DOHH2 (cell line): ENCODE measurements around the gene C1orf141.
"Not testable (repeated sequence)": the region's sequence is repeated elsewhere in the genome, so short reads cannot be mapped to it uniquely, and the experiment has no call there.

Experiments
- H3F3A ChIP-seq: fragments of 200-600 bp; sonication (generic), shearing (Covaris generic); 2 replicates; pipeline ENCODE4 v1.6.0; 2016; ENCODE audit warnings: antibody characterized with exemption, mild to moderate bottlenecking; ENCODE audit not compliant: control insufficient read depth, insufficient read depth
- H3K27ac ChIP-seq: fragments of 200-600 bp; sonication (generic); 2 replicates; pipeline ENCODE4 v1.5.1; 2014; ENCODE audit warnings: low read depth, mild to moderate bottlenecking, low read length, moderate library complexity
- H3K27me3 ChIP-seq: fragments of 200-600 bp; sonication (generic); 2 replicates; pipeline ENCODE4 v1.6.1; 2014; ENCODE audit warnings: mild to moderate bottlenecking, low read length, mixed read lengths; ENCODE audit not compliant: control insufficient read depth
- H3K36me3 ChIP-seq: fragments of 200-600 bp; sonication (generic); 2 replicates; pipeline ENCODE4 v1.6.1; 2014; ENCODE audit warnings: mild to moderate bottlenecking, low read length, moderate library complexity, mixed read lengths; ENCODE audit not compliant: control insufficient read depth
- H3K4me1 ChIP-seq: fragments of 200-600 bp; sonication (generic); 2 replicates; pipeline ENCODE4 v1.6.1; 2014; ENCODE audit warnings: mild to moderate bottlenecking, low read length, mixed read lengths; ENCODE audit not compliant: control insufficient read depth
- H3K4me2 ChIP-seq: fragments of 200-600 bp; sonication (generic); 2 replicates; pipeline ENCODE4 v1.6.0; 2014; ENCODE audit warnings: mild to moderate bottlenecking, low read length, moderate library complexity
- H3K4me3 ChIP-seq: fragments of 200-600 bp; sonication (generic); 2 replicates; pipeline ENCODE4 v1.5.1; 2014; ENCODE audit warnings: mild to moderate bottlenecking, low read length, mixed read lengths
- H3K79me2 ChIP-seq: fragments of 200-600 bp; sonication (generic); 2 replicates; pipeline ENCODE4 v1.6.1; 2014; ENCODE audit warnings: mild to moderate bottlenecking, low read length, mixed read lengths; ENCODE audit not compliant: control insufficient read depth
- H3K9me2 ChIP-seq: fragments of 200-600 bp; sonication (generic); replicated peaks from 2 replicates; pipeline ENCODE4 v1.6.1; 2014; ENCODE audit warnings: mild to moderate bottlenecking, low read length, mixed read lengths; ENCODE audit not compliant: control insufficient read depth
- H3K9me3 ChIP-seq: fragments of 200-600 bp; sonication (generic); 2 replicates; pipeline ENCODE4 v1.6.1; 2014; ENCODE audit warnings: antibody characterized with exemption, low read length, mixed read lengths; ENCODE audit not compliant: control insufficient read depth, insufficient read depth
- H4K20me1 ChIP-seq: fragments of 200-600 bp; sonication (generic); 2 replicates; pipeline ENCODE4 v1.6.0; 2014; ENCODE audit warnings: low read depth, mild to moderate bottlenecking, antibody characterized with exemption, low read length, moderate library complexity; ENCODE audit not compliant: control insufficient read depth, insufficient read depth
- CTCF ChIP-seq: fragments of 200-600 bp; sonication (generic); IDR thresholded peaks from one replicate; pipeline ENCODE4 v1.5.1; 2014; ENCODE audit warnings: antibody characterized with exemption, mild to moderate bottlenecking, low read depth, low read length; ENCODE audit not compliant: poor library complexity, severe bottlenecking
- EZH2phosphoT487 ChIP-seq: fragments of 200-600 bp; sonication (generic); IDR thresholded peaks from 2 replicates; pipeline ENCODE4 v1.6.1; 2017; ENCODE audit warnings: borderline replicate concordance, mild to moderate bottlenecking, antibody characterized with exemption, low read length, moderate library complexity, mixed read lengths

C1orf141 gene

DNA sequence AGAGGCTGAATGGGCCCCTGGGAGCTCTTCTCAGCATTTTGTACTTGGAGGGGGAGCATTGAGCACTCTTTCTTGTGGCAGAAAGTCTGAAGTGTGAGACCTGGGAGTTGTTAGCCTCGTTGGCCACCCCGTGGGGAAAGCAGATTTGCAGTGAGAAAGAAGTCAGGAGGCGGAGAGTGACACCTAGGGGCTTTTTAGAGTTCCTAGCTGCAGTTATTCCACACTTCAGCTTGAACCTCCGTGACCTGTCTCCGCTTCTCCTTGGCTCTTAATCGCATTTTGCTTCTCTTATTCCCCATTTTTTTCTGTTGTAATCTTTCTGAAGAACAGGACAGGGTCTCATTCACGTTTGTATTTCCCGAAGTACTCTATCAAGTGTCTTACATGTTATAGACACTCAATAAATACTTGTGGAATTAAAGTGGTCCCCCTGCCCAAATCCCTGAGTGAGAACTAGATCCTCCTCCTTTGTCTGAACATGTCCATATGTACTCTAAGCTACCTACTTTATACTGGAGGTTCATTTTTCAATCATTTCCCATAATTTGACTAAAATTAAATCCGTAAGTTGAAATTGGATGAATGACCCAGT, 14.5 kb upstream of the C1orf141 start:
- Histone ChIP-seq H3K4me1 (peaks cover 26% of the 10 kb centered on the region), H3F3A (no peaks in the 10 kb centered on the region), H3K9me2 (no peaks in the 10 kb centered on the region), H3K27me3 (no peaks in the 10 kb centered on the region), H3K36me3 (no peaks in the 10 kb centered on the region), H3K9me3 (no peaks in the 10 kb centered on the region), H3K4me2 (peak overlapping the region; percentile 55), H3K27ac (peak overlapping the region; percentile 15; the same call in 1 of the 2 replicates), H4K20me1 (no peaks in the 10 kb centered on the region), H3K4me3 (peak overlapping the region; percentile 26), H3K79me2 (peaks cover 12% of the 10 kb centered on the region)
- TF ChIP-seq CTCF (peak; percentile 89), EZH2phosphoT487 (no peak)

GRCh38 chr1:67148516-67149178, 13.9 kb upstream of the C1orf141 start:
- TF ChIP-seq EZH2phosphoT487 (no peak), CTCF (no peak)
- H3F3A ChIP-seq, result no peaks in the 10 kb centered on the region
- H3K4me1 ChIP-seq, result peaks cover 26% of the 10 kb centered on the region
- H3K36me3 ChIP-seq, result no peaks in the 10 kb centered on the region
- H3K27ac ChIP-seq, result peak overlapping the region; percentile 15; the same call in 1 of the 2 replicates
- H3K4me2 ChIP-seq, result peak overlapping the region; percentile 55
- H3K9me2 ChIP-seq, result no peaks in the 10 kb centered on the region
- H4K20me1 ChIP-seq, result no peaks in the 10 kb centered on the region
- H3K79me2 ChIP-seq, result peaks cover 10% of the 10 kb centered on the region
- peak overlapping the region; percentile 26 for H3K4me3 ChIP-seq
- no peaks in the 10 kb centered on the region for H3K9me3 ChIP-seq
- no peaks in the 10 kb centered on the region for H3K27me3 ChIP-seq

GRCh38 chr1:67147973-67148372, 13.2 kb upstream of the C1orf141 start:
- H4K20me1 ChIP-seq, H3K27me3 ChIP-seq, H3K4me3 ChIP-seq, H3K9me2 ChIP-seq, H3K4me2 ChIP-seq, H3K27ac ChIP-seq, H3K79me2 ChIP-seq, H3K9me3 ChIP-seq, H3F3A ChIP-seq, H3K36me3 ChIP-seq: not testable (repeated sequence)
- peaks cover 28% of the 10 kb centered on the region for H3K4me1 ChIP-seq

DNA sequence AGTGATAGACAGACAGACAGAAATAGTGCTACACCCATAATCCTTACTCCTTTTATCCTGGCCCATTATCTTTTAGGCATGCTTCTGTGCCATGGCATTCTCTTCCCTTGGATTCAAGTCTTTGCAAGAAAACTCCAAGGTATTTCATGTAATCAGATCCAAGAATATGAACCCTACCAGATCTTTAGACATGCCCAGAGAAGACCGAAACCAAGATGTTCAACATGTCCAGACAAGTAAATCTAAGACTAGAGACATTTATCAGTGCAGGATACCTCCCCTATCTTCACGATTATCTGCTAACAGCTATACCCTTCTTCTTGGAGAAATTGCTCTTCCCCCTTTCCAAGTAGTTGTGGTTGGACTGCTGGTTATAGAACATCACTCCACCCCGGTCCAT, 11.8 kb upstream of the C1orf141 start:
- H3K36me3 ChIP-seq, result no peaks in the 10 kb centered on the region
- H3K79me2 ChIP-seq, result no peaks in the 10 kb centered on the region; the same call in 1 of the 2 replicates
- no peaks in the 10 kb centered on the region for H3F3A ChIP-seq
- no peak for TF ChIP-seq EZH2phosphoT487
- TF ChIP-seq CTCF, result no peak
- no peak overlapping the region for H3K4me2 ChIP-seq
- H3K27me3 ChIP-seq, result no peaks in the 10 kb centered on the region
- H3K4me3 ChIP-seq, result no peak overlapping the region
- H3K4me1 ChIP-seq, result peaks cover 28% of the 10 kb centered on the region
- H3K9me2 ChIP-seq, result no peaks in the 10 kb centered on the region
- no peak overlapping the region for H3K27ac ChIP-seq
- H3K9me3 ChIP-seq, result no peaks in the 10 kb centered on the region
- H4K20me1 ChIP-seq, result no peaks in the 10 kb centered on the region
